Kidney glomerular epithelial cell (primary cell): ENCODE measurements around the gene CFP.

Experiments
- DNase-seq: peaks from one replicate; lab custom pipeline; 2025; lab: John Stamatoyannopoulos, UW

Gene CFP

DNA sequence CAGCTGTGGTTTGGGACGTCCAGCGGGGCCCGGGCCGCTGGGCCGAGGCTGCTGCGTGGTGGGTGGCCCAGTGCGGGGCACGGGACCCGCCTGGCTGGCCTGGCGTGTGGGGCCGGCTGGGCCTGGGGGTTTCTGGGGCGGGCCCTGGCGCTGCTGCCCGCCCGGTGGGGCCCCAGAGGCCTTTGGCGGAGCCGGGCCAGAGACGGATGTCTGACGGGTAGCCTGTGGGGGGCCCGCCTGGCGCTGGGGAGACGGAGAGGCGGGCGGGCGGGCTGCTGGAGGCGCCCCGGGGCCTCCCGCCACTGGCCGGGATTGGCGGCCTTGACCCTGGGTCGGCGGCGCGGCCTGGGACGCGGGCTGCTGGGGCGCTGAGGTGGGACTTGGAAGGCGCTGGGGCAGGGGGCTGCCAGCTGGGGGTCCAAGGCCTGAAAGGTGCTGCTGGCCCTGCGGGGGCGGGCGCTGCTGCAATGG lies 55.6 kb downstream of the CFP start:
- no peak for DNase-seq

DNA sequence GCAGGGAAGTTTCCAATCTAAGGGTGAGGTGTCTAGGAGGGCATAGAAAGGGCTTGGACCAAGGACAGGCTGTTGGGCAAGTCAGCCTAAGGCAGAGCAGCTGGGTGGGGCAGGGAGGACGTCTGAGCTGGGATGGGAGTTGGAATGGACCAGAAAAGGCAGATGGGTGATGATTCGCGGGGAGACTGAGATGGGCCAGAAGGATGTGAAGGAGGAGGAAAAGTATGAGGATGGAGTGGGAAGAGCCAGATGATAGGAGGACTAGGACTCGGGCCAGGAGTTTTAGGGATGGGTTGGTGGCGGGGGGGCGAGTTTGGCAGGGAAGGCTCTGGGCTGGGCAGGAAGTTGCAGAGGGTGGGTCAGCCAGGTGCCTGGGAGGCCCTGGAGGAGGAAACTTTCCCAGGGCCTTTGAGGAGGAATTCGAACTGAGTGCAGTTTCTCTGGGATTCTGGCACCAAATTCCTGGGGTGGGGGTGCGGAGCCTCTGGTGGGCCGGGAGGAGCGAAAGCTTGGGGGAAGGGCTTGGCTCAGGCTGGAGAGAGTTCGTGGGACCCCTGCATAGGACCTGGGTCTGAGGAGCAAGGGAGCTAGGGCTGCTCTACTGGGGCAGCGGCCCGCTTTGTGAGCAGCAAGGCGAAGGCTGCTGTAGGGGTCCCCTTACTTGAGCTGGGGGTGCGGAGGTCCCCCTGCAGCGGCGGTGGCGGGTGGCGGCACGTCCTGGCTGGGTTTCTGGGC lies 56.2 kb downstream of the CFP start:
- DNase-seq: no peak
